ENCODE data around the gene PARP12.

- TF ChIP-seq CEBPB (IDR thresholded peaks at IDR 0.05) (no peak), MAX (IDR thresholded peaks at IDR 0.05) (no peak), FOXM1 (IDR thresholded peaks at IDR 0.05; ENCODE audit: borderline replicate concordance, low read depth) (no peak), YY1 (IDR thresholded peaks at IDR 0.05; ENCODE audit: low read depth) (no peak), CREB1 (IDR thresholded peaks at IDR 0.05; ENCODE audit: low read depth) (no peak), TAF1 (IDR thresholded peaks at IDR 0.05; ENCODE audit: low read depth) (no peak)
Measured at GRCh38 chr7:140022582-140023211, 40.1 kb downstream of the PARP12 start.
